Ishikawa (cell line): ENCODE data around the gene CPD.

Source experiments
- CEBPB ChIP-seq: IDR thresholded peaks from 2 replicates; pipeline ENCODE4 v1.6.1; 2012
- CREB1 ChIP-seq: IDR thresholded peaks from 2 replicates; pipeline ENCODE4 v1.6.1; 2012; ENCODE audit warnings: low read depth
- EGR1 ChIP-seq: IDR thresholded peaks from 2 replicates; pipeline ENCODE4 v1.6.1; 2012
- EP300 ChIP-seq: IDR thresholded peaks from 2 replicates; pipeline ENCODE4 v1.6.1; 2012; ENCODE audit warnings: borderline replicate concordance
- FOXM1 ChIP-seq: IDR thresholded peaks from 2 replicates; pipeline ENCODE4 v1.6.1; 2012; ENCODE audit warnings: low read depth, borderline replicate concordance
- NFIC ChIP-seq: IDR thresholded peaks from 2 replicates; pipeline ENCODE4 v1.6.1; 2012
- RAD21 ChIP-seq: IDR thresholded peaks from 2 replicates; pipeline ENCODE4 v1.6.1; 2012; ENCODE audit warnings: low read depth
- REST ChIP-seq: IDR thresholded peaks from 2 replicates; pipeline ENCODE4 v1.6.1; 2012; ENCODE audit warnings: low read depth, mild to moderate bottlenecking
- TAF1 ChIP-seq: IDR thresholded peaks from 2 replicates; pipeline ENCODE4 v1.6.1; 2012; ENCODE audit warnings: low read depth, mild to moderate bottlenecking
- TCF12 ChIP-seq: IDR thresholded peaks from 2 replicates; pipeline ENCODE4 v1.6.1; 2012; ENCODE audit warnings: low read depth
- TEAD4 ChIP-seq: IDR thresholded peaks from 2 replicates; pipeline ENCODE4 v1.6.1; 2012
- USF1 ChIP-seq: IDR thresholded peaks from 2 replicates; pipeline ENCODE4 v1.6.1; 2012
- YY1 ChIP-seq: IDR thresholded peaks from 2 replicates; pipeline ENCODE4 v1.6.1; 2012; ENCODE audit warnings: low read depth
- ZBTB7A ChIP-seq: IDR thresholded peaks from 2 replicates; pipeline ENCODE4 v1.6.1; 2012; ENCODE audit warnings: low read depth
- TF ChIP-seq, protein P1 (sequence below): IDR thresholded peaks from 2 replicates; pipeline ENCODE4 v1.6.1; 2012

Gene CPD

GRCh38 chr17:30468465-30468864 is 89.7 kb downstream of the CPD start:
- no peak for TF ChIP-seq CEBPB
- TF ChIP-seq FOXM1, result no peak
- TF ChIP-seq CREB1, result no peak
- no peak for TF ChIP-seq USF1
- no peak for TF ChIP-seq EGR1
- TF ChIP-seq TCF12, result no peak
- no peak for TF ChIP-seq REST
- no peak for TF ChIP-seq ZBTB7A
- no peak for TF ChIP-seq YY1

GRCh38 chr17:30472238-30472890 is 93.6 kb downstream of the CPD start:
- no peak for TF ChIP-seq YY1
- no peak for TF ChIP-seq USF1
- no peak for TF ChIP-seq EP300
- TF ChIP-seq FOXM1, result no peak
- no peak for TF ChIP-seq CREB1
- TF ChIP-seq TAF1, result no peak
- no peak for TF ChIP-seq TEAD4
- no peak for TF ChIP-seq ZBTB7A
- TF ChIP-seq, protein P1, sequence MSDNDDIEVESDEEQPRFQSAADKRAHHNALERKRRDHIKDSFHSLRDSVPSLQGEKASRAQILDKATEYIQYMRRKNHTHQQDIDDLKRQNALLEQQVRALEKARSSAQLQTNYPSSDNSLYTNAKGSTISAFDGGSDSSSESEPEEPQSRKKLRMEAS, result no peak
- TF ChIP-seq NFIC, result no peak

- TF ChIP-seq TAF1, result no peak
- no peak for TF ChIP-seq FOXM1
- no peak for TF ChIP-seq CREB1
- TF ChIP-seq RAD21, result no peak
- TF ChIP-seq EP300, result no peak
- TF ChIP-seq TEAD4, result no peak
- TF ChIP-seq USF1, result no peak
- TF ChIP-seq TCF12, result no peak
- no peak for TF ChIP-seq ZBTB7A
- TF ChIP-seq YY1, result no peak
- no peak for TF ChIP-seq EGR1
- TF ChIP-seq CEBPB, result no peak
- no peak for TF ChIP-seq REST
- TF ChIP-seq NFIC, result no peak
Observed at GRCh38 chr17:30475206-30475605, 96.5 kb downstream of the CPD start.

- TF ChIP-seq FOXM1 (no peak), EP300 (no peak)
- TF ChIP-seq, protein P1, result no peak
Observed at GRCh38 chr17:30476726-30477082, 98.0 kb downstream of the CPD start.

- peak; percentile 67 for TF ChIP-seq CREB1
- no peak; the same call in 1 of the 2 replicates for TF ChIP-seq ZBTB7A
- no peak for TF ChIP-seq EGR1
- no peak for TF ChIP-seq FOXM1
- TF ChIP-seq EP300, result no peak
- TF ChIP-seq RAD21, result peak; percentile 39
- TF ChIP-seq TEAD4, result no peak
- peak; percentile 98 for TF ChIP-seq YY1
- TF ChIP-seq, protein P1, result peak; percentile 82
- peak; percentile 9; the same call in 1 of the 2 replicates for TF ChIP-seq REST
- TF ChIP-seq TCF12, result peak; percentile 62
- no peak for TF ChIP-seq CEBPB
- TF ChIP-seq USF1, result peak; percentile 35; the same call in 1 of the 2 replicates
- TF ChIP-seq TAF1, result peak; percentile 100
- TF ChIP-seq NFIC, result no peak
Observed at GRCh38 chr17:30477083-30477773, 98.5 kb downstream of the CPD start, which contains the start of gene GOSR1. TSS of gene GOSR1 (plus strand) at chr17:30477408. CDS start at chr17:30477434, 26 bp downstream.
